Smooth muscle cell of the brain vasculature (primary cell): ENCODE data around the gene CIAO2B.
"Not testable (repeated sequence)": the region's sequence is repeated elsewhere in the genome, so short reads cannot be mapped to it uniquely, and the experiment has no call there.

Experiments
- DNase-seq: peaks from one replicate; pipeline ENCODE4 v3.0.0-alpha.2; 2012; ENCODE audit warnings: low read depth, low spot score

The CIAO2B gene

GRCh38 chr16:66904846-66905632 is 29.2 kb downstream of the CIAO2B start:
- DNase-seq = no peak

GRCh38 chr16:66904428-66904845 is 29.8 kb downstream of the CIAO2B start:
- no peak for DNase-seq

- DNase-seq = no peak
These were observed 30.4 kb downstream of the CIAO2B start for GRCh38 chr16:66903544-66904427.

GRCh38 chr16:66902648-66903543 is 31.3 kb downstream of the CIAO2B start:
- DNase-seq = no peak

GRCh38 chr16:66901626-66902025 is 32.6 kb downstream of the CIAO2B start:
- DNase-seq = no peak

- DNase-seq = no peak
These were observed 33.3 kb downstream of the CIAO2B start for GRCh38 chr16:66900721-66901441.

- no peak for DNase-seq
These were observed 34.1 kb downstream of the CIAO2B start for GRCh38 chr16:66899945-66900710.

GRCh38 chr16:66899310-66899944 is 34.8 kb downstream of the CIAO2B start:
- DNase-seq = no peak

- no peak for DNase-seq
These were observed 35.3 kb downstream of the CIAO2B start for GRCh38 chr16:66898933-66899309.

GRCh38 chr16:66898207-66898606 is 36.0 kb downstream of the CIAO2B start:
- DNase-seq = no peak

- not testable (repeated sequence) for DNase-seq
These were observed 37.5 kb downstream of the CIAO2B start for GRCh38 chr16:66896682-66897081.

GRCh38 chr16:66895999-66896398 is 38.2 kb downstream of the CIAO2B start:
- no peak for DNase-seq

GRCh38 chr16:66895689-66895979 is 38.6 kb downstream of the CIAO2B start:
- DNase-seq = no peak

GRCh38 chr16:66894948-66895688 is 39.1 kb downstream of the CIAO2B start:
- DNase-seq = no peak

GRCh38 chr16:66894055-66894454 is 40.1 kb downstream of the CIAO2B start:
- no peak for DNase-seq

- DNase-seq = no peak
These were observed 42.4 kb downstream of the CIAO2B start for GRCh38 chr16:66891797-66892196.

- no peak for DNase-seq
These were observed 42.8 kb downstream of the CIAO2B start for GRCh38 chr16:66891360-66891759.

- no peak for DNase-seq
These were observed 43.4 kb downstream of the CIAO2B start for GRCh38 chr16:66890799-66891198.

GRCh38 chr16:66889622-66890021 is 44.6 kb downstream of the CIAO2B start:
- DNase-seq = no peak
